CD4-positive, alpha-beta T cell treated with Interleukin-2 at 100 ng/mL for 4 hours (primary cell): ENCODE data around the gene INTS15.

ENCODE experiments used
- DNase-seq: peaks from one replicate; pipeline ENCODE4 v3.0.0-alpha.2; 2020; ENCODE audit warnings: low spot score

Gene INTS15

DNA sequence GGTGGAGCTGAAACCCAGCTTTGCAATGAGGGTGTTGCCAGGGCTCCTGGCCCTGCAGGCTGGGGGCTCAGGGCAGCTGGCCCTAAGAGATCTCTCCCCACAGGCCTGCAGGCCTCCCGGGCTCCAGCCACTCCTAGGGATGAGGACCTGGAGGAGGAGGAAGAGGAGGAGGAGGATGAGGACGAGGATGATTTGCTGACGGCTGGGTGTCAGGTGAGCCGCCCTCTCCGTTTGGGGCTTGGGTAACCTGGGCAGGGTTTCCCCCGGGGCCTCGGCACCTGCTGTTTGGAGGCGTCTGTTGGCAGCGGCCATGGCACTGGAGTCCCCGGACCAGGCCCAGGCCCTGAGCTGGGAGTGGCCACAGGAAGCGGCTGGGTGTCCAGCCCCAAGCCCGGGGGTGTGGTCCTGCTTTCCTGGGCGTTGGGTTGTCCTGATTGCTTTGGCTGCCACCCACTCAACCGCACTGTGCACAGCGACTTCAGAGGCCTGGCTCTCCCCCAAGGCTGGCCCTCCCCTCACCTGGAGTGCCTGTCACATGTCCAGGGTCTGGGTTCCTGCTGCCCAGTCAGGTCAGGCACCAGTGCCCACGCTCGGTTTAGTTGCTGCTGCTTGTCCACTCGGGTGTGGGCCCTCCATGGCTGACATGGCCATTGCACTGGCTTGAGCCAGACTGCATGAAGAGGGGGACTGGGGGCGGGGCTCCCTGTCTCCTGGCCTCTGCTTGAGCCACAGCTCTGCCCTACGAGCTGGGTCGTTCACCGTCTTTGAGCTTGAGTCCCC lies 53.2 kb downstream of the INTS15 start:
- no peak for DNase-seq

DNA sequence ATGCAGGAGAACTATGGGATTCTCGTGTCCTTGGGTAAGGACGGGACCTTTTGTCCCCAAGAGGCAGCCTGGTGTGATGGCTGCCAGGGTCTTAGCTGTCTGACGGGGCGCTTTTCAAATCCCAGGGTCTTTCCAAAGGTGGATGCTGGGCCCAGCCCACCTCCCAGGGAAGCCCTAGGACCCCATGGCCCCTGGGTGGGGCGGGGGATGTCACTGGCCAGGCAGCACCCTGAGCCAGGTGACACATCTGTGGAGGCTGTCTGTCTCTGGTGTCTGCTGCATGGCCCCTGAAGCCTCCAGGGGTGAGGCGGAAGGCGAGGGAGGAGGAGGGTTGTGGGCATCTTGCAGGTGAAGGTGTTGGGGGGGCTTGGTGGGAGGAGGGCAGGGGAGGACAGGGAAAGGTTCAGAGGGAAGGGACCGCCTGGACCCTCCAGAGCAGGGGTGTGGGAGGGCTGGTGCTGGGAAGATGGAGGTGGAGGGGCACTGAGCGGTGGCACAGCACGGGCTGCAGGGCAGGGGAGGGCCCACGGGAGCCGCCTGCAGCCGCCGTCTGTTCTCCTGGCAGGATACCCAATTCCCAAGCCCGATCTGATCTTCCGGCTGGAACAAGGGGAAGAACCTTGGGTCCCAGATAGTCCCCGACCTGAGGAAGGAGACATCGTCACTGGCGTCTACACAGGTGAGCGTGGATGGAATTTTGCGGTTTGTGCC lies 54.2 kb downstream of the INTS15 start:
- no peak for DNase-seq

DNA sequence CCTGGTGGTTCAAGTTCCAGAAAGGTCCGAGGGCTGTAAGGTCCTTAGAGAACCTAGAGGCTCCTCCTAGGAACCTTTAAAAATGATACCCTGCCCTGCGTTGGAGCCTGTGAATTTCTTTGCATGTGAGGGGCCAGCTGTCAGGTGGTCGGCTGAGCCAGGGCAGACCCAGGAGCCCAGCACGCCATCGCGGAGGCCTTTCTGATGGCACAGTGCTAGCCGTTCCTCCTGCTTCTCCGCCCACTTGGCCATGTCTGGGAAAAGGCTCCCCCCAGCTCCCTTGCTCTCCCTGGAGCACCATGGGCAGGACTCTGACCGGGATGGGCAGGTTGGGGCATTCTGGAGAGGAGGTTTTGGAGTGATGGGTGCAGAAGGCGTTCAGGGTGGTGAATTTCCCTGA lies 54.9 kb downstream of the INTS15 start:
- no peak for DNase-seq

DNA sequence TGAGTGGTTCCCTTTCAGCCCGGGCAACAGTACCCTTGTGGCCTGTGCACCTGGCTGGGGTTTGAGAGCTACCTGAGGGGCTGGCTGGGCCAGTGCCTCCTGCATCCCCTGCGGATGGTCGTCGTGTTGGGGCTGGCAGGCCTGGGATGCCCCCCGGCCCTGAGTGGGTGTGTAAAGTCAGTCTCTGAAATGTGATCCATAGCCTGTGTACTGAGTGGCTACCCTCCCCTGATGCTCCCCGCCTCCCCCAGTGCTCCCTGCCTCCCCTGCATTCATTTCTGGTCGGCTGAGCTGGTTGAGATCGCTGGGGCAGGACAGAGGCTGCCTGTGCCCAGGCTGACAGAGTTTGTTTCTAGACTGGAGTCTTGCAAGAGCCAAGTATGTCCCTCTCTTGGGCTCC lies 56.6 kb downstream of the INTS15 start:
- no peak for DNase-seq

DNA sequence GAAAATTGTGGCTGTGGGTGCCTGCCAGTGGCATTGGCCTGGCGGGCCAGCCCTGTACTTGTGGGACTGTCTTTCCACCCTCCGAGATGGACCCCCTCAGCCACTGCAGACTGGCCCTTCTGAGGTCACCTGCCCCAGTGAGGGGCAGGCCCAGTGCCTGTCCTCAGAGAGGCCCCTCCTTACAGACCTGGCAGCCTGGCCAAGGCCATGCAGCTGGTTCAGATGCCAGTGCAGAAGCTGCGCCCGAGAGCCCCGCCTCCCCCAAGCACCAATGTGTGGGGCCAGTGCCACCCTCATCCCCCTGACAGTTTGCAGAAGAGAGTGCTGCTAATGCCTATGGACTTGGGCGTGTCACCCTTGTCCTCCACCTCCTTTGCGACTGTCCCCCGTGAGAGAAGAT lies 57.3 kb downstream of the INTS15 start:
- no peak for DNase-seq

DNA sequence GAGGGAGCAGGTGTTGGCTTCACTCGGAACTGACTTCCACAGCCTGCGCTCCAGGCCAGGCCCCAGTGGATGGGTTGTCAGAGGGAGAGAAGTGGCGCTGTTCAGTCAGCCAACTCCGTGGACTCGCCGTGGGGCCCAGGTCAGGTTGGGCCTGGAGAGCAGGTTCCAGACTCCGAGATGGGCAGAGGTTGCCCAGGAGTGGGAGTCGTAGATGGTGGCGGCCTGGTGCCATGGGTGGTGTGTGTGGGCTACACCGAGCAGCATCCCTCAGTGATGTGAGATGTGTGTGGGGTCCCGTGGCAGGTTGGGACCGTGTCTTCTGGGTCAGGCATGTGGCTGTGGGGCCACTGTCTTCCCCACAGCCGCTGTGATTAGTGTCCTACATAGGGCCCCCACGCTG lies 57.7 kb downstream of the INTS15 start:
- no peak for DNase-seq

DNA sequence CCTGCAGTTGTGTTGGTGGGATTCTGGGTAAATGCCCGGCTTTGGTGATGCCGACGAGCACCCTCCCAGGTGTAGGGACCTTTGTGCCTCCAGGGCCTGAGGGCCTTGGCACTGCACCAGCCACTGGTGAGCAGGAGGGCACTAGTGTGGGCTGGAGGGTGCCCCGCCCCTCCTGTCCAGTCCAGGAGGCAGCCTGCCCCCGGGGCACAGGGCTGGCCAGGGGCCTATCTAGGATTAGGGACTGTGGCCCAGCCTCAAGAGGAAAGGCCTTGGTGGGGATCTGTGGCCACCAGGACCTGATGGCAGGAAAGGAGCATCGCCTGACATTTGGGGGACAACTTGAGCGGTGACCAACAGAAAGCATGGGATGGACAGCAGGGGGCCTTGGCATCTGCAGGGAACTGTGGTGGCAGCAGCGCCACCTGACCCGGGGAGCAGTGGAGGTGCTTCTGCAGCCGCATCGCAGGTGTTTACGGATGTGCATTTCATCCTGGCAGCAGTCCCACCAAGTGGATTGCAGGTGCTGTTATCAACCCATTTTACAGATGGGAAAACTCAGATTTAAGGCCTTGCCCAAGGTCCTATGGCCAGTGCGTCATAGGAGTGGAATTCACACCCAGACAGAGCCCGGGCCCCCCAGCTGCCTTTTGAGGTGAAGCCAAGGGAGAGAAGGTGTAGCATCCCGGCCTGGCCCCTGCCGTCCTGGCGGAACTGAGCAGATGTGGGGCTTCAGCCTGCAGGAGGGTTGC lies 58.4 kb downstream of the INTS15 start:
- DNase-seq = no peak

DNA sequence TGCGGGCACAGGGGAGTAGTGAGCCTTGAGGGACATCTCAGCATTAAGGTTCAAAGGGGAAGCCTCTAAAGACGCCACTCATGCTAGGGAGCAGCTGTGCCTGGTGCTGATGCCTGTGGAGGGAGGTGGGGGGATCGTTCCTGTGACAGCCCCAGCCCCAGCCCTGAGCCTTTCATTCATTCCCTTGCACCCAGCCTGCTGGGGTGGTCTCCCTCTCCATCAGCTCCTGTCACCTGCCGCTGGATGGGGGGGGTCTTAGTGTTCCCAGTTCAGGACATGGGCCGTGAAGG lies 58.9 kb downstream of the INTS15 start:
- DNase-seq = no peak

DNA sequence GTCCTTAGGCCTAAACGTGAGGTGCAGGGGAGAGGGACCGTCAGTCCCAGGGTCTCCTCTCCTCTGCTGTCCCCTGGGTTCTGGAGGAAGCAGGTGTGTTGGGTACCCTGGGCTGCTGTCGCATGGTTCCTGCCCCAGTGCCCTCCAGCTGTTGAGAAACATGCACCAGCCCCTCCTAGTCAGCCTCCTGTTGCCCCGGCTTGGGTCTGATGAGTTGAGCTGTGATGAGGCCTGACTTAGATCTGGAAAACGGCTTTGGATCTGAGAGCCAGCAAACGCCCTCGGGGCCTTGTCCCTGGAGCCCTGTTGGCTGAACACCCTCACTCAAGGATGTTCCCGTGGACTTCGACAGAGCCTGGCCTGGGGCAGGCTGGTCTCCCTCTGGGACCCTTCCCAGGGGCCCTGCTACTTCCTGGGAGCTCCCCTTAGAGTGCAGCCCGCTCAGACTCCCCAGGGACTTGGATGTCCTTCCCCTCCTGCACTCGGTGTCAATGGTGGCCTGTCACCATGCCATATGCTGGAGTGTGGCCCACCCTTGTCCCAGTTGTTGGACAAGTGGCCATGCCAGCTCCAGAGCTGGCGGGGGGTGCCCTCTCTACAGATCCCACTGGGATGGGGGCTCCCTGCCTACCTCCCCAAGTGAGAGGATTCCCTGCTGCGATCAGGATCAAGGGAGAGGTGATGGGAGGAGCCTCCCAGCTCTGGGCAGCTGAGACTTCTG lies 59.6 kb downstream of the INTS15 start:
- no peak for DNase-seq

DNA sequence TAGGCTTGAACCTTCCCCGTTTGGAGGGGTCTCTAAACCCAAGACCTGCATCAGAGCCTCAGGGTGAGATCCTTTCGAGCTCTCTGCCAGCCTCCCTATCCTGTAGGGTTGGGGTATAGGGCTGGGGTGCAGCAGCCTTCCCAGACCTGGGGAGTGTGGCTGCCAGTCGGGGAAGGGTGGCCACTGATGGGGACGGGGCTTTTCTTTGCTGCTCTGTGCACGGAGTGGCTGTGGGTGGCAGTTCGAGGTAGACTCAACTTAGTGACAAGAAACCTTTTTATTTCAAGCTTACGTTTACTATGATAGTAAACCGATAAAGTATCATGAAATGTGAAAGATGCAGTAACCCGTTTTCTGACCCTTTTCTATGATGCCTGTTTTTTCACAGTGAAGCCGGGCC lies 60.3 kb downstream of the INTS15 start:
- DNase-seq = no peak

DNA sequence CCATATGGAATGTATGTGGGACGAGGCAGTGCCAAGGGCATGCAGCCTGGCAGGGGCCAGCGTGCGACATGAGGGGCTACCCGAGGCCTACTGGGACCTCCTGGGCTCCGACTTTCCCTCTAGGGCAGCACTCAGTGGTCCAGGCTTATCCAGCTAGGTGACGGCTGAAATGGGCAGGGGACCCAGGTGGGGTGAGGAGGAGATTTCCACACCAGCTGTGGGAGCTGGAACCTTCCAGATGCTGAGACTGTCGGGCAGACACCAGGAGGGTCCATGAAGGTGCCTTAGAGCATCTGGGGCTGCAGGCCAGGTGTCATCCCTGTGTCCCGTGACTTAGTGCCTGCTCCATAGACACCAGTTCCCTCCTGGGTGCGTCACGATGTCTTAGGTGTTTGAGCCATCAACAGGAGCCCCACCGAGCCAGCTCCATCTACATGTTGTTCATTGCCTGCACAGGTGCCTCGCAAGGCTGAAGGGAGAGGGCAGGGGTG lies 60.7 kb downstream of the INTS15 start:
- DNase-seq = no peak

DNA sequence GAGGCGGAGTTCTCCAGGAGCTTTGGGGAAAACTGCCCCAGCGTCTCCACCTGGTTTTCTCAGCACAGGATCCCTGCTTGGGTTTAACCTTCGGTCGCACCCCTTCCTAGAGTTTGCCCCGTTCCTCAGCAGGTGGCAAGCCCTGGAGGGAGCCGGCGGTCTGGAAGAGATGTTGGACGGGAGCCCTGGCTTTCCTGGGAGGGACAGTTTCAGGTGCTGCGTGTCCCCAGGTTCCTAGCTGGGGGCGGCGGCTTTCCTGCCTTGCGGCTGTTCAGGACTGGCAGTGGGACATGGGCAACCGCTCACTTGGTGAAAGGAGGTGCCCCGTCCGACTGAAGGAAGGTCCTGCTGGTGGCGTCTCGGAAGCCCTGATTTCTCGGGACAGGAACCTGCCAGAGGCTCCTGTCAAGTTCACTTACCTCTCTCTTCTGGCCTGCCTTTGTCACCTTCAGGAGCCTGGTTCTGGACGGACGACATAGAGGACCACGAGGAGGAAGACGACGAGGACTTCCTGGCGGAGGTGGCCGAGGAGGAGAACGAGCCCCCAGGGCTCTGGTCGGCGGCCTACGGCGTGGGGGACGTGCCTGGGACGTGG lies 62.1 kb downstream of the INTS15 start:
- no peak for DNase-seq

DNA sequence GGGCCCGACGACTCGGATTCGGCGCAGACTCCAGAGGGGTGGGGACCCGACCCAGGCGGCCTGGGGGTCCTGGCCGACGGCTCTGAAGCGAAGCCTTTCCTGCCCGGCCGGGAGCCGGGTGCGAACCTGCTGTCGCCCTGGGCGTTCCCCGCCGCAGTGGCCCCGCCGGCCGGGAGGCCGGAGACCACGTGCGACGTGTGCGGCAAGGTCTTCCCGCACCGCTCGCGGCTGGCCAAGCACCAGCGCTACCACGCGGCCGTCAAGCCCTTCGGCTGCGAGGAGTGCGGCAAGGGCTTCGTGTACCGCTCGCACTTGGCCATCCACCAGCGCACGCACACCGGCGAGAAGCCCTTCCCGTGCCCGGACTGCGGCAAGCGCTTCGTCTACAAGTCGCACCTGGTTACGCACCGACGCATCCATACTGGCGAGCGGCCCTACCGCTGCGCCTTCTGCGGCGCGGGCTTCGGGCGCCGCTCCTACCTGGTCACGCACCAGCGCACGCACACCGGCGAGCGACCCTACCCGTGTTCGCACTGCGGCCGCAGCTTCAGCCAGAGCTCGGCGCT lies 62.7 kb downstream of the INTS15 start:
- DNase-seq = no peak

DNA sequence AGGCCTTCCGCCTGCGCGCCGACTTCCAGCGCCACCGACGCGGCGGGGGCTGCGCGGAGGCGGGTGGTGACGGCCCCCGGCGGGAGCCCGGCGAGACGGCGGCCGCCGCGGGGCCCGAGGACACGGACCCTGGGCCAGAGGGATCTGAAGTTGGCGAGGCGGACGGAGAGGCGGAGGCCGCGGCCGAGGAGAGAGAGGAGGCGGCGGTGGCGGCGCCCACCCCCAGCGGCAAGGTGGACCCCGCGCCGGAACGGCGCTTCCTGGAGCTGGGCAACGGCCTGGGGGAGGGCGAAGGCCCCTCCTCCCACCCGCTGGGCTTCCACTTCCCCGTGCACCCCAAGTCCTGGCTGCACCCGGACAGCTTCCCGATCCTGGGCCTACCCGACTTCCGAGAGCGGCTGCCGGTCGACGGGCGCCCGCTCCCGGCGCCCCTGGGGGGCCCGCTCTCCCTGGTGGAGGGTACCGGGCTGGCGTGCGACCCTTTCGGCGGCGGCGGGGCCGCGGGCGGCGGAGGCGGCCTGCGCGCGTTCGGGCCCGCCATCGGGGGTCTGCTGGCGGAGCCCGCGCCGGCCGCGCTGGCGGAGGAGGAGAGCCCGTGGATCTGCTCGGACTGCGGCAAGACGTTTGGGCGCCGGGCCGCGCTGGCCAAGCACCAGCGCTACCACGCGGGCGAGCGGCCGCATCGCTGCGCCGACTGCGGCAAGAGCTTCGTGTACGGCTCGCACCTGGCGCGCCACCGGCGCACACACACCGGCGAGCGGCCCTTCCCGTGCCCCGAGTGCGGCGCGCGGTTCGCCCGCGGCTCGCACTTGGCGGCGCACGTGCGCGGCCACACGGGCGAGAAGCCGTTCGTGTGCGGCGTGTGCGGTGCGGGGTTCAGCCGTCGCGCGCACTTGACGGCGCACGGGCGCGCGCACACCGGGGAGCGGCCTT lies 63.5 kb downstream of the INTS15 start:
- no peak for DNase-seq

DNA sequence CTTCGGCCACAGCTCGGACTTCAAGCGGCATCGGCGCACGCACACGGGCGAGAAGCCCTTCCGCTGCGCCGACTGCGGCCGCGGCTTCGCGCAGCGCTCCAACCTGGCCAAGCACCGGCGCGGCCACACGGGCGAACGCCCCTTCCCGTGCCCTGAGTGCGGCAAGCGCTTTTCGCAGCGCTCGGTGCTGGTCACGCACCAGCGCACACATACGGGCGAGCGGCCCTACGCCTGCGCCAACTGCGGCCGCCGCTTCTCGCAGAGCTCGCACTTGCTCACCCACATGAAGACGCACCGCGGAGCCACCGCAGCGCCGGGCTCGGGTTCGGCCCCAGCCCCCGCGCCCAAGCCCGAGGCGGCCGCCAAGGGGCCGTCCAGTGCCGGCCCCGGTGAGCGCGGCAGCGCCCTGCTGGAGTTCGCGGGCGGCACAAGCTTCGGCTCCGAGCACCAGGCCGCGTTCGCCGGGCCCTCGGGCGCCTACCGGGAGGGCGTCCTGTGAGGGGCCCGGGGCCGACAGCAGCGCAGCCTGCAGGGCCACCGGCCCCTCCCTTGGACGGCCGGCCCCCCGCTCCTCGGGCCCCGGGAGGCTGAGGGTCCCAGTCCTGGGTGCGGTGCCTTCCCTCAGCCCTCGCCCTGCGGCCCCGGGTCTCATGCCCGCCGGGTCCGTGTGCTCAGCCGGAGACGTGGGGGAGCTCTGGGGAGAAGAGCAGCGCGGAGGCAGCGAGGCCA lies 64.5 kb downstream of the INTS15 start:
- no peak for DNase-seq

DNA sequence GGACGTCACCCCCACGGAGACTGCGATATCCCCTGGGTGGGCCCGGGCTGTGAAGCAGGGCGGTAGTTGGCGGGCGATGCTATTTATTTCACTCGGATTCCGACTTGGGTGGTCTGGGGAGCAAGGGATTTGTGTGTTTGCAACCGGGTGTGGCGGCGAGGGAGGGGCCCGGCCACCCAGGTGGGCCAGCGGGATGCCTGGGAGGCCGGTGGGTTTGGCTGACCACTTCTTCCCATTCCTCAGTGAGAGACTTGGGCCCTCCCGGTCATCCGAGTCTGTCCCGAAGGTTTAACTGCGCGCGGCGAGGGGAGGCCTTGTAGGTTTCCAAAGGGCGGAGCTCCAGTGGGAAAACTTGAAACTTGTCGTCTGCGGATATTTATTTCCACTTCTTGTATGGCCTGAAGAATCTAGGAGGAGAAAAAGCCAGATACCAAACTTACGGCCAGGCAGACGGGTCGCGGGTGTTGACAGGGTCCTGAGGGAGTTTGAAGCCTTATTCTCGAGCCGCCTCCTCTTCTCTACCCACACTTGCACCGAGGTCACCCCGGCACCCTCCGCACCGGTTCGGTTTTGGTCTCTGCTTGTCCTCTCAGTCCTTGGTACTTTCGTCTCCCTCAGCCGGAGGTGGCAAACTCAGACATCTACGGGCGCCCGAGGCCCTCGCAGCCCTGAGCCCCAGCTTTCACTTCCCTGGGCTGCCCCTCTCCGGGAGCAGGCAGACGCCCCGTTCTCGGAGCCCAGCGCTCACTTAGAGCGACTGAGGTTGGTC lies 65.2 kb downstream of the INTS15 start:
- no peak for DNase-seq

DNA sequence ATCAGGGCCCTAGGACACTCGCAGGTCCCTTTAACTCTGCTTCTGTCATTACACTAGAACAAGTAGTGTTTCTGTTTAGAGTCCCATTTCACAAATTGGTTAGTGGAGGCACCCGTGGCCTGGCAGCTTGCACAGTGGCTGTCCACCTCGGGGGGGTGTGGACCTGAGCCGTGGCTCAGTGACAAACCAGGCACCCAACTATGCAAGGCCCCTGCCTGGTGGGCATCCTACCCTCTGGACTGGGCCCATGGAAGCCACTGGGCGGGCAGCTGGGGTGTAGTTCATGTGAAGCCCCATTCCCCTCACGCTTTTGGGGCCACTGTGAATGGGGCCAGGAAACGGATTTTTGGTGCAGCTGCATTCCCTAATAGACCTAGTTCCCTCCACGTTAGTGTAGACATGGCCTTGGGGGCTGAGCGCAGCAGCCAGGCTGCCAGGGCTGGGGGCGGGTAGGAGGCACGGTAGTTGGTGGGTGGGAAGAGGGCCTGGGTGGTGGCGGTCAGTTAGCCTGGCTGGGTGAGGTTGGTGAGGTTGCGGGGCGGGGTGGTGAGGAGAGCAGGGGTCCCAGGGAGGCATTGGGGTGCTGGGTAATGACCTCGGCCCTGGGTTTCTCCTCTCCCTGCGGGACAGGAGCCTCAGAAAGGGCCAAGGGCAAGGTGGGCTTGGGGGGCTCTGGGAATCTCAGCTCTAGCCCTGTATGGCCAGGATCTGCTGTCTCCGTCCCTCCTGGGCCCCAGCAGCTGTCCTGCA lies 66.0 kb downstream of the INTS15 start:
- DNase-seq = no peak

DNA sequence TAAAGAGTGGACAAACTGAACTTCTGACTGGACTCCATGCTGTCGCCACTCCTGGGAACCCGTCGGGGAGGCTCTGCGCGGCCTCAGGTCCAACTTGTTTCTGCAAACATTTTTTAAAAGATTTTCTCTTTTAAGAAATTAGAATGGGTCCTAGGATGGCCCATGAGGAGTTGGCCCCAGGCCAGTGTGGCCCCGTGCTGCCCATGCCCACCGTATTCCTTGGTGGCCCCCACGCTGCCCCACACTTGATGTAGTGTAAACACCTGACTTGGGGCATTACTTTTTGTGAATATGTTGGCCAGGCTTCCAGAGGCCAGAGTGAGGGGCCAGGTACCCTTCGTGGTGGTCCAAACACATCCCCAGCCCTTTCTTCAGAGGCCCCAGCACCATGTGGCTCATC lies 66.6 kb downstream of the INTS15 start:
- no peak for DNase-seq
